OCI-LY3 (cell line): ENCODE results near the gene MAPKAP1.

Source experiments
- H2AFZ ChIP-seq: fragments of 200-600, 300-600 bp; shearing (Covaris generic); 2 replicates; pipeline ENCODE4 v1.6.0; 2014; ENCODE audit warnings: antibody characterized with exemption, low read depth, low read length
- H3K27ac ChIP-seq: fragments of 200-600, 300-600 bp; sonication (generic); 2 replicates; pipeline ENCODE4 v1.5.1; 2014; ENCODE audit warnings: mild to moderate bottlenecking, low read length, moderate library complexity, mixed read lengths
- H3K27me3 ChIP-seq: fragments of 200-600, 300-600 bp; sonication (generic); 2 replicates; pipeline ENCODE4 v1.6.1; 2014; ENCODE audit warnings: low read depth, low read length, mixed read lengths
- H3K36me3 ChIP-seq: fragments of 200-600, 300-600 bp; sonication (generic); replicated peaks from 2 replicates; pipeline ENCODE3; 2014; ENCODE audit warnings: low read depth, low read length, mixed read lengths
- H3K4me1 ChIP-seq: fragments of 300-600, 200-600 bp; sonication (generic); 2 replicates; pipeline ENCODE4 v1.6.1; 2014; ENCODE audit warnings: low read length, mixed read lengths
- H3K4me2 ChIP-seq: fragments of 200-600, 300-600 bp; sonication (generic); 2 replicates; pipeline ENCODE4 v1.6.1; 2014; ENCODE audit warnings: low read length, mixed read lengths
- H3K4me3 ChIP-seq: fragments of 300-600, 200-600 bp; sonication (generic); 2 replicates; pipeline ENCODE4 v1.5.1; 2014; ENCODE audit warnings: antibody characterized with exemption, mild to moderate bottlenecking, low read length, moderate library complexity
- H3K79me2 ChIP-seq: fragments of 300-600, 200-600 bp; shearing (Covaris generic); 2 replicates; pipeline ENCODE4 v1.6.1; 2014; ENCODE audit warnings: mild to moderate bottlenecking, low read length, mixed read lengths
- H3K9ac ChIP-seq: fragments of 300-600, 200-600 bp; shearing (Covaris generic); 2 replicates; pipeline ENCODE4 v1.6.0; 2014; ENCODE audit warnings: mild to moderate bottlenecking, low read length, moderate library complexity
- H3K9me3 ChIP-seq: fragments of 200-600, 300-600 bp; shearing (Covaris generic); 2 replicates; pipeline ENCODE4 v1.6.1; 2014; ENCODE audit warnings: low read length, mixed read lengths; ENCODE audit not compliant: insufficient read depth
- H4K20me1 ChIP-seq: fragments of 200-600, 300-600 bp; sonication (generic); 2 replicates; pipeline ENCODE4 v1.6.1; 2016; ENCODE audit warnings: low read length, mixed read lengths; ENCODE audit not compliant: insufficient read depth
- CTCF ChIP-seq: fragments of 200-600, 300-600 bp; sonication (generic); IDR thresholded peaks from 2 replicates; pipeline ENCODE4 v1.5.1; 2014; ENCODE audit warnings: antibody characterized with exemption, low read length, low read depth
- EZH2phosphoT487 ChIP-seq: fragments of 200-600 bp; shearing (Covaris generic); IDR thresholded peaks from 2 replicates; pipeline ENCODE4 v1.6.1; 2018; ENCODE audit warnings: antibody characterized with exemption, mixed run types, low read depth

The MAPKAP1 gene

GRCh38 chr9:125611121-125611765 lies 95.8 kb downstream of the MAPKAP1 start:
- TF ChIP-seq EZH2phosphoT487 (no peak), CTCF (no peak)
- H3K4me3 ChIP-seq = no peak overlapping the region
- H3K36me3 ChIP-seq = no peaks in the 10 kb centered on the region
- H3K79me2 ChIP-seq = peaks cover 54% of the 10 kb centered on the region
- no peak overlapping the region for H3K27ac ChIP-seq
- no peak overlapping the region for H3K9ac ChIP-seq
- H3K4me2 ChIP-seq = no peak overlapping the region
- peaks cover 14% of the 10 kb centered on the region for H4K20me1 ChIP-seq
- H3K9me3 ChIP-seq = no peaks in the 10 kb centered on the region
- 0 out of 2 replicates have a peak, but pooled peaks cover 3% of the 10 kb centered on the region for H3K4me1 ChIP-seq
- H3K27me3 ChIP-seq = no peaks in the 10 kb centered on the region
- H2AFZ ChIP-seq = no peak overlapping the region

DNA sequence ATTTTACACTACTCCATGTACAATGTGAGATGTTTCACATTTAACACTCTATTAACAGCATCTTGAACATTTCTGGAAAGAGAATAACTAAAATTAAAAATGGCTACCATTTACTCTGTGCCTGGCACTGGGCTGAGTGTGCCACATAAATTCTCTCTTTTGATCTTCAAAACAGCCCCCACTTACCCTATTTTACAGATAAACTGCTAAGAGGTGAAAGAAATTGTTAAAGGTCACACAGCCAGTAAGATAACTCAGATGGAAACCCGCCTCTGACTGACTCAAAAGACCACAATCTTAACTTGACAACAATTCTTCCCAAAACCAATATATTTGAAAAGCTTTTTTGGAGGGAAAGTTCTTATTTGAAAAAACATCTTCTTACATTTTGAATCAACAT lies 97.3 kb downstream of the MAPKAP1 start:
- H3K4me3 ChIP-seq = no peak overlapping the region
- H2AFZ ChIP-seq = no peak overlapping the region
- TF ChIP-seq EZH2phosphoT487 = no peak
- no peak for TF ChIP-seq CTCF
- no peak overlapping the region for H3K9ac ChIP-seq
- no peaks in the 10 kb centered on the region for H3K27me3 ChIP-seq
- H3K9me3 ChIP-seq = no peaks in the 10 kb centered on the region
- H3K4me2 ChIP-seq = no peak overlapping the region
- H3K27ac ChIP-seq = no peak overlapping the region
- H3K79me2 ChIP-seq = peaks cover 50% of the 10 kb centered on the region
- H4K20me1 ChIP-seq = peaks cover 23% of the 10 kb centered on the region
- no peaks in the 10 kb centered on the region for H3K36me3 ChIP-seq
- 0 out of 2 replicates have a peak, but pooled peaks cover 3% of the 10 kb centered on the region for H3K4me1 ChIP-seq

- H3K27me3 ChIP-seq = no peaks in the 10 kb centered on the region
- H3K27ac ChIP-seq = no peak overlapping the region
- H3K9me3 ChIP-seq = no peaks in the 10 kb centered on the region
- H3K4me3 ChIP-seq = no peak overlapping the region
- no peak overlapping the region for H3K4me2 ChIP-seq
- H3K79me2 ChIP-seq = peaks cover 56% of the 10 kb centered on the region
- TF ChIP-seq CTCF (no peak), EZH2phosphoT487 (no peak)
- no peak overlapping the region for H3K9ac ChIP-seq
- H2AFZ ChIP-seq = no peak overlapping the region
- peaks cover 29% of the 10 kb centered on the region for H4K20me1 ChIP-seq
- no peaks in the 10 kb centered on the region for H3K36me3 ChIP-seq
- H3K4me1 ChIP-seq = 0 out of 2 replicates have a peak, but pooled peaks cover 3% of the 10 kb centered on the region
These were observed 98.4 kb downstream of the MAPKAP1 start for GRCh38 chr9:125608489-125609224.

DNA sequence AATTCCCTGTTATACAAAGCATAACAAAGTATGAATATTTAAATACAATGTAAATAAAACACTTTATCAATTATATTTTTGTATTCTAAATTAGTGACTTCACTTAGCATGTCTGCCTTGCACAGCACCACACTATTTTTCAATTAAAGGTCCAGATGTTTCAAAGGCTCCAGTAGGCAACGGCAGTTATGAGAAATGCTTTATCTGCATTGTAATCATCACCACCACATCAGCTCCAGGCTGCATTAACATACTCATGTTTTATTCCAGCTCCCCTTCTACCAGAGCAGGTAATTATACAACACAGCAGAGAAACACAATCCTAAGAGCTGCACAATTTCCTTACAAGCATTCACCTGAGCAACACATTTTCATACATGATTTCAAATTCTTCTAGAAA lies 102.8 kb downstream of the MAPKAP1 start:
- Histone ChIP-seq H3K4me1 (0 out of 2 replicates have a peak, but pooled peaks cover 3% of the 10 kb centered on the region), H3K4me3 (no peak overlapping the region), H2AFZ (no peak overlapping the region), H3K36me3 (no peaks in the 10 kb centered on the region), H4K20me1 (peaks cover 17% of the 10 kb centered on the region), H3K4me2 (no peak overlapping the region), H3K9me3 (no peaks in the 10 kb centered on the region), H3K27me3 (no peaks in the 10 kb centered on the region), H3K27ac (no peak overlapping the region), H3K79me2 (peaks cover 26% of the 10 kb centered on the region), H3K9ac (no peak overlapping the region)
- no peak for TF ChIP-seq CTCF
